Measurements from ENCODE around the gene PTCH1.

PTCH1 gene

GRCh38 chr9:95545831-95546567, 29.2 kb upstream of the PTCH1 start:
- TF ChIP-seq EZH2phosphoT487 (IDR thresholded peaks at IDR 0.05; ENCODE audit: low read depth): no peak
- TF ChIP-seq, protein P1, sequence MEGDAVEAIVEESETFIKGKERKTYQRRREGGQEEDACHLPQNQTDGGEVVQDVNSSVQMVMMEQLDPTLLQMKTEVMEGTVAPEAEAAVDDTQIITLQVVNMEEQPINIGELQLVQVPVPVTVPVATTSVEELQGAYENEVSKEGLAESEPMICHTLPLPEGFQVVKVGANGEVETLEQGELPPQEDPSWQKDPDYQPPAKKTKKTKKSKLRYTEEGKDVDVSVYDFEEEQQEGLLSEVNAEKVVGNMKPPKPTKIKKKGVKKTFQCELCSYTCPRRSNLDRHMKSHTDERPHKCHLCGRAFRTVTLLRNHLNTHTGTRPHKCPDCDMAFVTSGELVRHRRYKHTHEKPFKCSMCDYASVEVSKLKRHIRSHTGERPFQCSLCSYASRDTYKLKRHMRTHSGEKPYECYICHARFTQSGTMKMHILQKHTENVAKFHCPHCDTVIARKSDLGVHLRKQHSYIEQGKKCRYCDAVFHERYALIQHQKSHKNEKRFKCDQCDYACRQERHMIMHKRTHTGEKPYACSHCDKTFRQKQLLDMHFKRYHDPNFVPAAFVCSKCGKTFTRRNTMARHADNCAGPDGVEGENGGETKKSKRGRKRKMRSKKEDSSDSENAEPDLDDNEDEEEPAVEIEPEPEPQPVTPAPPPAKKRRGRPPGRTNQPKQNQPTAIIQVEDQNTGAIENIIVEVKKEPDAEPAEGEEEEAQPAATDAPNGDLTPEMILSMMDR (IDR thresholded peaks at IDR 0.05; ENCODE audit: low read depth, low read length): no peak
- Histone ChIP-seq H3K27ac (ENCODE audit: low read length) (no peak overlapping the region), H3K9ac (ENCODE audit: low read length) (no peak overlapping the region), H3K4me3 (ENCODE audit: low read length) (no peak overlapping the region), H4K20me1 (ENCODE audit: insufficient read depth, low read length) (no peaks in the 10 kb centered on the region), H3K9me3 (ENCODE audit: insufficient read depth, low read length) (no peaks in the 10 kb centered on the region), H3K36me3 (replicated peaks; ENCODE audit: low read depth, low read length) (no peaks in the 10 kb centered on the region), H3K79me2 (ENCODE audit: low read length) (no peaks in the 10 kb centered on the region), H3K27me3 (ENCODE audit: low read depth, low read length) (no peaks in the 10 kb centered on the region), H2AFZ (ENCODE audit: low read depth, low read length) (no peak overlapping the region), H3K4me2 (ENCODE audit: low read length) (no peak overlapping the region), H3K4me1 (ENCODE audit: low read length) (peaks cover 1% of the 10 kb centered on the region)

DNA sequence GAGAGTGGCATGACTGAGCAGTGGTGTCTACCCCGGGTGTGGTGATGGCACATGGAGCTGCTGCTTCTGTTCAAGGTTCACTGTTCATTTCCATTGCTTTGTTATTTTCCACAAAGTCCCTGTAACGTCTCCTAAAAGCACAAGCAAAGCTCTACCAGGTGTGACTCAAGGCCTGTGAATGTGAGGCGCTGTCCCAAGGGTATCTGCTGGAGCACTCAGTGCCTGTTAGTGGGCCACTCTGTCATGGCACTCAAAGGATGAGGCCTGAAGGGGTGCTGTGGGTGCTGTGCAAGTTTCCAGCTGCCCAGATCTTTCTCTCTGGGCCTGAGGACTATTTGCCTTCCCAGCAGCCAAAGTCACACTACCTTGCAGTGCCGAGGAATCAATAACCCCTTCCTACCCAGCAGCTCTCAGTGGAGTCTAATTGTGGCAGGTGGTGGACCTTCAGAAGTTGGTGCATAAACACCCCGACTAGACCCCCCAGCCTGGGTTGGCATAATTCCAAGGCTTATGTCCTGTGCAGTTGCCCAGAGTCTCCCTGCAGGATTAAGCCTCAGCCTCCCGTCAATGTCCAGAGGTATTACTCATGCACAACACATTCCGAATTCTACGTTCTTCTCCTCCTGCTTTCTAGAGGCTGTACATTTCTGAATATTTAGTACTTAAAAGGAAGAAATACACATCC, 17.4 kb upstream of the PTCH1 start:
- Histone ChIP-seq H3K9ac (ENCODE audit: low read length) (no peak overlapping the region), H3K79me2 (ENCODE audit: low read length) (no peaks in the 10 kb centered on the region), H3K9me3 (ENCODE audit: insufficient read depth, low read length) (no peaks in the 10 kb centered on the region), H3K4me2 (ENCODE audit: low read length) (no peak overlapping the region), H3K4me1 (ENCODE audit: low read length) (no peaks in the 10 kb centered on the region), H3K27ac (ENCODE audit: low read length) (no peak overlapping the region), H4K20me1 (ENCODE audit: insufficient read depth, low read length) (no peaks in the 10 kb centered on the region), H3K4me3 (ENCODE audit: low read length) (no peak overlapping the region), H3K27me3 (ENCODE audit: low read depth, low read length) (peaks cover 22% of the 10 kb centered on the region), H3K36me3 (replicated peaks; ENCODE audit: low read depth, low read length) (no peaks in the 10 kb centered on the region), H2AFZ (ENCODE audit: low read depth, low read length) (no peak overlapping the region)
- TF ChIP-seq, protein P1 (IDR thresholded peaks at IDR 0.05; ENCODE audit: low read depth, low read length): no peak
- TF ChIP-seq EZH2phosphoT487 (IDR thresholded peaks at IDR 0.05; ENCODE audit: low read depth): no peak

DNA sequence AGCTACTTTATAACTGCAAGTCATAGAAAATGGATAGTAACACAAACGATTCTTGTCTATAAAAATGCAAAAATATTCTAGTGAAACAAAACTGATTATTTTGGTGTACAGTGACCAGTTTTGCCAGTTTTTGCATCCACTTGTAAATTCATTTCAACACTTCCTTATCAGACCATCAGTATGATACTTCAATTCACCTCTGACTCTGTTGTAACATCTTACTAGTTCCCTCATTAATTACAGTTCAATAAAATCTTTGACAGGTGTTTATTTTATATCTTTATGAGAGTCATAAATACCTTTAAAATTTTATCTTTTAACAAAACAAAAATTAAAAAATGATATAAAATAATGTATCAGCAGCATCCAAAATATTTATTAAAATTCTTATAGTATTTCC, 13.1 kb upstream of the PTCH1 start:
- TF ChIP-seq, protein P1 (IDR thresholded peaks at IDR 0.05; ENCODE audit: low read depth, low read length): no peak
- no peak for TF ChIP-seq EZH2phosphoT487 (IDR thresholded peaks at IDR 0.05; ENCODE audit: low read depth)

GRCh38 chr9:95528908-95529502, 12.2 kb upstream of the PTCH1 start:
- Histone ChIP-seq H3K27me3 (ENCODE audit: low read depth, low read length) (peaks cover 25% of the 10 kb centered on the region), H3K4me3 (ENCODE audit: low read length) (no peak overlapping the region), H3K27ac (ENCODE audit: low read length) (no peak overlapping the region), H3K9ac (ENCODE audit: low read length) (no peak overlapping the region), H3K9me3 (ENCODE audit: insufficient read depth, low read length) (no peaks in the 10 kb centered on the region), H3K79me2 (ENCODE audit: low read length) (no peaks in the 10 kb centered on the region), H4K20me1 (ENCODE audit: insufficient read depth, low read length) (no peaks in the 10 kb centered on the region), H3K4me2 (ENCODE audit: low read length) (no peak overlapping the region), H2AFZ (ENCODE audit: low read depth, low read length) (no peak overlapping the region), H3K4me1 (ENCODE audit: low read length) (no peaks in the 10 kb centered on the region), H3K36me3 (replicated peaks; ENCODE audit: low read depth, low read length) (no peaks in the 10 kb centered on the region)
- TF ChIP-seq, protein P1 (IDR thresholded peaks at IDR 0.05; ENCODE audit: low read depth, low read length): no peak
- TF ChIP-seq EZH2phosphoT487 (IDR thresholded peaks at IDR 0.05; ENCODE audit: low read depth): no peak

More for the DNA sequence above, 13.1 kb upstream of the PTCH1 start:
- Histone ChIP-seq H3K27ac (ENCODE audit: low read length) (no peak overlapping the region), H3K9me3 (ENCODE audit: insufficient read depth, low read length) (no peaks in the 10 kb centered on the region), H3K27me3 (ENCODE audit: low read depth, low read length) (peaks cover 25% of the 10 kb centered on the region), H2AFZ (ENCODE audit: low read depth, low read length) (no peak overlapping the region), H3K4me1 (ENCODE audit: low read length) (no peaks in the 10 kb centered on the region), H4K20me1 (ENCODE audit: insufficient read depth, low read length) (no peaks in the 10 kb centered on the region), H3K36me3 (replicated peaks; ENCODE audit: low read depth, low read length) (no peaks in the 10 kb centered on the region), H3K4me2 (ENCODE audit: low read length) (no peak overlapping the region), H3K9ac (ENCODE audit: low read length) (no peak overlapping the region), H3K4me3 (ENCODE audit: low read length) (no peak overlapping the region), H3K79me2 (ENCODE audit: low read length) (no peaks in the 10 kb centered on the region)
